Measurements from ENCODE around the gene FRMPD4. TPM values are rescaled to one million over a fixed set of nuclear protein-coding genes. Genes with fewer than 3 reads are reported as not detected.

The FRMPD4 gene
- total and polyA plus RNA-seq, 12 donors, result 0.03 to 4.1 (median 2.0) TPM

GRCh38 chrX:12657433-12657832 is 519.2 kb downstream of the FRMPD4 start:
- H3K36me3 ChIP-seq, result no peaks in the 10 kb centered on the region
- ATAC-seq, result no peak
- H3K27me3 ChIP-seq, result no peaks in the 10 kb centered on the region
- intact Hi-C loops (cut with DNase I), result no loop called here
- TF ChIP-seq CTCF (IDR thresholded peaks at IDR 0.05), result no peak
- H3K27ac ChIP-seq, result no peak overlapping the region
- no peaks in the 10 kb centered on the region for H3K4me1 ChIP-seq
- no peak overlapping the region for H3K4me3 ChIP-seq
- 58 to 78% methylated on average over 1 of the region's 1 CpG for WGBS, 2 donors
- no peak for DNase-seq
- no peaks in the 10 kb centered on the region for H3K9me3 ChIP-seq

GRCh38 chrX:12657881-12658280 is 519.6 kb downstream of the FRMPD4 start:
- H3K4me1 ChIP-seq, result no peaks in the 10 kb centered on the region
- no peaks in the 10 kb centered on the region for H3K36me3 ChIP-seq
- no peaks in the 10 kb centered on the region for H3K9me3 ChIP-seq
- WGBS, 2 donors, result 48 to 73% methylated on average over 1 of the region's 1 CpG
- H3K27ac ChIP-seq, result no peak overlapping the region
- no peaks in the 10 kb centered on the region for H3K27me3 ChIP-seq
- ATAC-seq (no peak), DNase-seq (no peak)
- H3K4me3 ChIP-seq, result no peak overlapping the region
- no peak for TF ChIP-seq CTCF (IDR thresholded peaks at IDR 0.05)
- intact Hi-C loops (cut with DNase I), result no loop called here

GRCh38 chrX:12661464-12661863 is 523.2 kb downstream of the FRMPD4 start:
- no peak for TF ChIP-seq CTCF (IDR thresholded peaks at IDR 0.05)
- H3K27ac ChIP-seq, result no peak overlapping the region
- DNase-seq (no peak), ATAC-seq (no peak)
- intact Hi-C loops (cut with DNase I), result no loop called here
- no peak overlapping the region for H3K4me3 ChIP-seq
- no peaks in the 10 kb centered on the region for H3K4me1 ChIP-seq
- peaks cover 0 to 17% (median 0%) of the 10 kb centered on the region in 11 donors for H3K9me3 ChIP-seq
- no peaks in the 10 kb centered on the region for H3K27me3 ChIP-seq
- WGBS, 2 donors, result 88 to 98% methylated on average over 2 of the region's 2 CpGs
- H3K36me3 ChIP-seq, result no peaks in the 10 kb centered on the region

- intact Hi-C loops (cut with DNase I), result no loop called here
Observed at GRCh38 chrX:12672367-12673106, 534.3 kb downstream of the FRMPD4 start.

More at GRCh38 chrX:12672367-12673106, 534.3 kb downstream of the FRMPD4 start:
- 79 to 82% methylated on average over 3 of the region's 3 CpGs for WGBS, 2 donors
- no peak for ATAC-seq
- Histone ChIP-seq H3K27ac (no peak overlapping the region), H3K4me3 (no peak overlapping the region), H3K27me3 (peaks cover 0 to 13% (median 0%) of the 10 kb centered on the region in 7 donors), H3K36me3 (no peaks in the 10 kb centered on the region), H3K4me1 (no peaks in the 10 kb centered on the region), H3K9me3 (peaks cover 0 to 7% (median 0%) of the 10 kb centered on the region in 11 donors)
- DNase-seq, result no peak
- TF ChIP-seq CTCF (IDR thresholded peaks at IDR 0.05), result no peak
